Cardiac fibroblast (primary cell): Measurements from ENCODE around the gene ACOT12.
"Not testable (repeated sequence)": the region's sequence is repeated elsewhere in the genome, so short reads cannot be mapped to it uniquely, and the experiment has no call there.

Source experiments
- DNase-seq, 2 donors: peaks; one replicate each; pipeline versions ENCODE4 v3.0.0 to v3.0.0-alpha.2; 2010; ENCODE audit warnings: low read depth in 2 of 2
- H3K4me3 ChIP-seq, 2 donors: replicated peaks in 1 of 2; 1 replicate in 1 of 2; 2 replicates in 1 of 2; pipeline ENCODE4 v1.5.1; 2011; ENCODE audit warnings: low read depth in 2 of 2, low read length in 2 of 2, mild to moderate bottlenecking in 2 of 2, moderate library complexity in 1 of 2
- CTCF ChIP-seq: IDR thresholded peaks from one replicate; pipeline ENCODE4 v1.5.1; 2011; ENCODE audit warnings: low read depth, mild to moderate bottlenecking, low read length, inconsistent platforms

The ACOT12 gene

GRCh38 chr5:81303563-81303962 lies 90.4 kb downstream of the ACOT12 start:
- DNase-seq, result peak; percentile 25 to 86

GRCh38 chr5:81302596-81302995 lies 91.3 kb downstream of the ACOT12 start:
- DNase-seq, result peak in 1 of 2 donors; percentile 11
- H3K4me3 ChIP-seq, result peak overlapping the region; percentile 93 to 94
- no peak for TF ChIP-seq CTCF

More at GRCh38 chr5:81303563-81303962, 90.4 kb downstream of the ACOT12 start:
- no peak for TF ChIP-seq CTCF
- no peak overlapping the region for H3K4me3 ChIP-seq

- TF ChIP-seq CTCF, result peak; percentile 28
- DNase-seq, result peak; percentile 96 to 97
- H3K4me3 ChIP-seq, result peak within 1 kb of the TSS; percentile 93 to 94
Observed at GRCh38 chr5:81301271-81302015, 92.5 kb downstream of the ACOT12 start, which contains the start of gene ZCCHC9. Gene ZCCHC9 (plus strand): TSS chr5:81301587. CDS start chr5:81304758, 3,171 bp downstream.

GRCh38 chr5:81300921-81301270 lies 93.0 kb downstream of the ACOT12 start:
- peak overlapping the region; percentile 93 to 94 for H3K4me3 ChIP-seq
- TF ChIP-seq CTCF, result no peak
- no peak for DNase-seq

- TF ChIP-seq CTCF, result no peak
- H3K4me3 ChIP-seq, result no peak overlapping the region
- no peak for DNase-seq
Observed at GRCh38 chr5:81297531-81297930, 96.4 kb downstream of the ACOT12 start.

GRCh38 chr5:81294021-81294420 lies 99.9 kb downstream of the ACOT12 start:
- not testable (repeated sequence) for DNase-seq, H3K4me3 ChIP-seq

GRCh38 chr5:81292130-81292529 lies 101.8 kb downstream of the ACOT12 start:
- TF ChIP-seq CTCF, result no peak
- H3K4me3 ChIP-seq, result no peak overlapping the region
- DNase-seq, result no peak
